ENCODE measurements around the gene AKAP17A. TPM values are rescaled to one million over a fixed set of nuclear protein-coding genes. Genes with fewer than 3 reads are reported as not detected.

The AKAP17A gene
- total and polyA plus RNA-seq, 2 of the 8 experiments (the other 6 are each of a cell fraction or from before 2014, with no cell fraction given) = 14.0 to 41.2 TPM

GRCh38 chrX:1558761-1559468, 32.5 kb upstream of the AKAP17A start (continued):
- no peak for TF ChIP-seq ASH2L (IDR thresholded peaks at IDR 0.05; ENCODE audit: low read length)

Data from H1 (cell line).